GM12878 (cell line): Measurements from ENCODE around the gene CD27. TPM values are rescaled to one million over a fixed set of nuclear protein-coding genes. Genes with fewer than 3 reads are reported as not detected.
A peak's percentile ranks its signal among the peaks of the same experiment; 100 is the strongest.

Source experiments
- CEBPZ ChIP-seq: fragments of 150-350 bp; IDR thresholded peaks from 2 replicates; pipeline ENCODE4 v1.6.1; 2016; ENCODE audit warnings: low read depth, low read length
- CHD4 ChIP-seq: fragments of 200-600 bp; sonication (generic); IDR thresholded peaks from 2 replicates; pipeline ENCODE4 v1.6.1; 2016; ENCODE audit warnings: mild to moderate bottlenecking
- EED ChIP-seq: sonication (generic); IDR thresholded peaks from 2 replicates; pipeline ENCODE4 v1.6.1; 2016; ENCODE audit warnings: antibody characterized with exemption, low read depth
- GABPA ChIP-seq: IDR thresholded peaks from 2 replicates; pipeline ENCODE4 v1.6.1; 2014; ENCODE audit warnings: antibody characterized with exemption, low read depth, mild to moderate bottlenecking, inconsistent platforms
- GATAD2B ChIP-seq: fragments of 450-650 bp; conservative IDR thresholded peaks from 2 replicates; pipeline ENCODE4 v1.6.1; 2017; ENCODE audit warnings: low read depth, mild to moderate bottlenecking, moderate library complexity
- HDAC2 ChIP-seq: fragments of 200-600 bp; sonication (generic); IDR thresholded peaks from 2 replicates; pipeline ENCODE4 v1.6.1; 2017
- HDAC6 ChIP-seq: fragments of 200-600 bp; sonication (generic); IDR thresholded peaks from one replicate; pipeline ENCODE4 v1.8.0; 2017; ENCODE audit warnings: antibody characterized with exemption; ENCODE audit not compliant: unreplicated experiment
- JUND ChIP-seq: IDR thresholded peaks from 2 replicates; pipeline ENCODE4 v1.6.1; 2012; ENCODE audit warnings: low read depth, mild to moderate bottlenecking, low read length, improper control_type of control experiment, moderate library complexity
- MAX ChIP-seq: IDR thresholded peaks from 2 replicates; pipeline ENCODE4 v1.6.1; 2012; ENCODE audit warnings: low read depth, low read length, improper control_type of control experiment
- MEF2B ChIP-seq: fragments of 450-650 bp; IDR thresholded peaks from 2 replicates; pipeline ENCODE4 v1.6.1; 2018; ENCODE audit warnings: mild to moderate bottlenecking, moderate library complexity; ENCODE audit not compliant: partially characterized antibody, poor library complexity, severe bottlenecking
- NFYA ChIP-seq: IDR thresholded peaks from 2 replicates; pipeline ENCODE4 v1.6.1; 2011; ENCODE audit warnings: low read depth, mild to moderate bottlenecking, low read length, improper control_type of control experiment, borderline replicate concordance
- PAX5 ChIP-seq: IDR thresholded peaks from 2 replicates; pipeline ENCODE4 v1.6.1; 2011; ENCODE audit warnings: low read depth, low read length, borderline replicate concordance
- POLR2AphosphoS5 ChIP-seq: IDR thresholded peaks from 2 replicates; pipeline ENCODE4 v1.6.1; 2011; ENCODE audit warnings: mild to moderate bottlenecking, low read length, inconsistent platforms
- RBBP5 ChIP-seq: fragments of 200-600 bp; sonication (generic); conservative IDR thresholded peaks from 2 replicates; pipeline ENCODE4 v1.6.1; 2016
- RELA ChIP-seq: fragments of 450-650 bp; IDR thresholded peaks from 2 replicates; pipeline ENCODE4 v1.8.0; 2014; ENCODE audit warnings: borderline replicate concordance; ENCODE audit not compliant: partially characterized antibody
- SIX5 ChIP-seq: IDR thresholded peaks from 2 replicates; pipeline ENCODE4 v1.6.1; 2011; ENCODE audit warnings: mild to moderate bottlenecking, low read depth, low read length, moderate library complexity; ENCODE audit not compliant: severe bottlenecking
- SKIL ChIP-seq: fragments of 450-650 bp; IDR thresholded peaks from 2 replicates; pipeline ENCODE4 v1.6.1; 2017; ENCODE audit warnings: mild to moderate bottlenecking, low read depth, inconsistent platforms; ENCODE audit not compliant: poor library complexity, severe bottlenecking
- SMAD1 ChIP-seq: fragments of 450-650 bp; IDR thresholded peaks from 2 replicates; pipeline ENCODE4 v1.6.1; 2018; ENCODE audit warnings: mild to moderate bottlenecking, low read depth; ENCODE audit not compliant: partially characterized antibody
- TBL1XR1 ChIP-seq: IDR thresholded peaks from 2 replicates; pipeline ENCODE4 v1.6.1; 2012; ENCODE audit warnings: low read depth, low read length, improper control_type of control experiment
- YY1 ChIP-seq: IDR thresholded peaks from 2 replicates; pipeline ENCODE4 v1.6.1; 2011; ENCODE audit warnings: low read depth, mild to moderate bottlenecking, low read length
- ZNF24 ChIP-seq: fragments of 450-650 bp; IDR thresholded peaks from 2 replicates; pipeline ENCODE4 v1.6.1; 2017; ENCODE audit warnings: antibody characterized with exemption, mild to moderate bottlenecking
- polyA plus RNA-seq, 11 experiments: library from polyadenylated mRNA; depleted of rRNA in 4 of 11; unstranded in 6 of 11; stranded (reverse) in 5 of 11; fragments of >200 nt; fragmentation: Nextera tagmentation in 4 of 11; fragmentation: Illumina TruSeq in 1 of 11; extraction: Ambion mirVana in 4 of 11; extraction: Trizol in 1 of 11; gene quantifications; 1 replicate in 1 of 11; 2 replicates in 10 of 11; pipeline versions ENCODE4 v1.2.1 to v1.2.3, GENCODE V29; 2011 to 2016; ENCODE audit warnings: inconsistent platforms in 2 of 11, missing spikeins in 2 of 11, low read depth in 1 of 11
- total RNA-seq, 4 experiments: library from RNA; depleted of rRNA in 3 of 4; stranded (reverse); fragments of >200 nt in 3 of 4; fragmentation: Illumina TruSeq in 1 of 4; extraction: Trizol in 1 of 4; gene quantifications; 2 replicates each; pipeline versions ENCODE4 v1.2.1 to v1.2.3, GENCODE V29; 2013 to 2021
- TF ChIP-seq, protein P1 (sequence below): IDR thresholded peaks from 2 replicates; pipeline ENCODE4 v1.6.1; 2012; ENCODE audit warnings: low read depth, low read length, improper control_type of control experiment
- TF ChIP-seq, protein P2 (sequence below): fragments of 450-650 bp; IDR thresholded peaks from 2 replicates; pipeline ENCODE4 v1.6.1; 2017; ENCODE audit warnings: borderline replicate concordance

Gene CD27
- total and polyA plus RNA-seq, 10 of the 15 experiments (the other 5 are each of a cell fraction or from before 2014, with no cell fraction given): 4.9 to 184 (median 106) TPM

GRCh38 chr12:6470375-6471163 is 25.8 kb downstream of the CD27 start, which contains the start of gene VAMP1 (continued):
- peak; percentile 15 for TF ChIP-seq SKIL
- no peak for TF ChIP-seq EED
- TF ChIP-seq HDAC2: no peak
- no peak for TF ChIP-seq ZNF24
- peak; percentile 16 for TF ChIP-seq RELA
- TF ChIP-seq, protein P1, sequence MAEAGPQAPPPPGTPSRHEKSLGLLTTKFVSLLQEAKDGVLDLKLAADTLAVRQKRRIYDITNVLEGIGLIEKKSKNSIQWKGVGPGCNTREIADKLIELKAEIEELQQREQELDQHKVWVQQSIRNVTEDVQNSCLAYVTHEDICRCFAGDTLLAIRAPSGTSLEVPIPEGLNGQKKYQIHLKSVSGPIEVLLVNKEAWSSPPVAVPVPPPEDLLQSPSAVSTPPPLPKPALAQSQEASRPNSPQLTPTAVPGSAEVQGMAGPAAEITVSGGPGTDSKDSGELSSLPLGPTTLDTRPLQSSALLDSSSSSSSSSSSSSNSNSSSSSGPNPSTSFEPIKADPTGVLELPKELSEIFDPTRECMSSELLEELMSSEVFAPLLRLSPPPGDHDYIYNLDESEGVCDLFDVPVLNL: no peak
- no peak for TF ChIP-seq CEBPZ
- peak; percentile 49; the same call in 1 of the 2 replicates for TF ChIP-seq GATAD2B
- TF ChIP-seq YY1: peak; percentile 79
- TF ChIP-seq MAX: no peak
- TF ChIP-seq TBL1XR1: 0 out of 2 replicates have a peak, but pooled peaks have one; percentile 29
- TF ChIP-seq HDAC6: peak; percentile 94
- TF ChIP-seq, protein P2, sequence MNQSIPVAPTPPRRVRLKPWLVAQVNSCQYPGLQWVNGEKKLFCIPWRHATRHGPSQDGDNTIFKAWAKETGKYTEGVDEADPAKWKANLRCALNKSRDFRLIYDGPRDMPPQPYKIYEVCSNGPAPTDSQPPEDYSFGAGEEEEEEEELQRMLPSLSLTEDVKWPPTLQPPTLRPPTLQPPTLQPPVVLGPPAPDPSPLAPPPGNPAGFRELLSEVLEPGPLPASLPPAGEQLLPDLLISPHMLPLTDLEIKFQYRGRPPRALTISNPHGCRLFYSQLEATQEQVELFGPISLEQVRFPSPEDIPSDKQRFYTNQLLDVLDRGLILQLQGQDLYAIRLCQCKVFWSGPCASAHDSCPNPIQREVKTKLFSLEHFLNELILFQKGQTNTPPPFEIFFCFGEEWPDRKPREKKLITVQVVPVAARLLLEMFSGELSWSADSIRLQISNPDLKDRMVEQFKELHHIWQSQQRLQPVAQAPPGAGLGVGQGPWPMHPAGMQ: no peak
- peak; percentile 83 for TF ChIP-seq SMAD1
- TF ChIP-seq CHD4: no peak
- no peak for TF ChIP-seq JUND
- no peak for TF ChIP-seq RBBP5
- TF ChIP-seq GABPA: no peak
- no peak; the same call in 1 of the 2 replicates for TF ChIP-seq PAX5
- no peak for TF ChIP-seq SIX5
- TF ChIP-seq MEF2B: no peak
- TF ChIP-seq NFYA: no peak
- TF ChIP-seq POLR2AphosphoS5: peak; percentile 100
